Measurements from ENCODE around the gene STK32C. TPM values are rescaled to one million over a fixed set of nuclear protein-coding genes. Genes with fewer than 3 reads are reported as not detected.
A peak's percentile ranks its signal among the peaks of the same experiment; 100 is the strongest.
"Not testable (repeated sequence)": the region's sequence is repeated elsewhere in the genome, so short reads cannot be mapped to it uniquely, and the experiment has no call there.

STK32C gene
- total and polyA plus RNA-seq, 2 donors (not counting 1 experiment from before 2014, with no cell fraction given) = 9.9 to 16.8 TPM

GRCh38 chr10:132297526-132297925 is 10.2 kb downstream of the STK32C start:
- Histone ChIP-seq H3K4me1 (ENCODE audit: control insufficient read depth in 2 of 2, insufficient read depth in 2 of 2, low read length in 2 of 2) (peaks cover 7 to 9% of the 10 kb centered on the region in 2 donors), H3K27me3 (replicated peaks in 1 of 4; ENCODE audit: control extremely low read depth in 1 of 4, control insufficient read depth in 3 of 4, insufficient read depth in 4 of 4, low read length in 3 of 4) (peaks cover 0 to 14% (median 1%) of the 10 kb centered on the region in 4 experiments), H3K9me3 (ENCODE audit: control extremely low read depth in 1 of 3, control insufficient read depth in 2 of 3, insufficient read depth in 1 of 3, low read length in 2 of 3) (peaks cover 0 to 13% (median 0%) of the 10 kb centered on the region in 3 donors), H3K36me3 (replicated peaks in 1 of 2; ENCODE audit: control extremely low read depth in 1 of 2, control insufficient read depth in 1 of 2, extremely low read depth in 1 of 2, insufficient read depth in 2 of 2, low read length in 1 of 2) (no peaks in the 10 kb centered on the region), H3K79me2 (ENCODE audit: control insufficient read depth, insufficient read depth, low read length) (no peaks in the 10 kb centered on the region), H3K27ac (ENCODE audit: low read length in 2 of 2) (no peak overlapping the region), H3K9ac (ENCODE audit: low read length) (no peak overlapping the region), H3K4me2 (replicated peaks; ENCODE audit: low read depth, low read length, poor library complexity, severe bottlenecking) (peak overlapping the region; percentile 4), H2AFZ (ENCODE audit: insufficient read depth, low read depth, low read length, poor library complexity, severe bottlenecking) (no peak overlapping the region), H4K20me1 (ENCODE audit: control insufficient read depth, insufficient read depth, low read length, poor library complexity, severe bottlenecking) (no peaks in the 10 kb centered on the region), H3K4me3 (ENCODE audit: control extremely low read depth in 1 of 5, extremely low read depth in 1 of 5, insufficient read depth in 1 of 5, low read depth in 2 of 5, low read length in 4 of 5) (no peak overlapping the region)
- ChIA-PET POLR2A (no interaction called here), CTCF (no interaction called here)
- Mint-ChIP-seq H3K27me3 (peaks cover 18% of the 10 kb centered on the region), H3K27ac (no peak overlapping the region), H3K4me1 (peaks cover 6% of the 10 kb centered on the region), H3K9me3 (ENCODE audit: insufficient read depth) (no peaks in the 10 kb centered on the region), H3K4me3 (no peak overlapping the region)
- DNase-seq (no peak), ATAC-seq (ENCODE audit: low read depth) (peak; percentile 17)
- TF ChIP-seq CTCF (IDR thresholded peaks at IDR 0.05) (no peak), EZH2 (IDR thresholded peaks at IDR 0.05; ENCODE audit: borderline replicate concordance, insufficient read depth, low read depth, low read length, poor library complexity, severe bottlenecking) (no peak)
- WGBS (ENCODE audit: insufficient coverage) = 3% methylated on average over 9 of the region's 9 CpGs
- intact Hi-C loops (cut with micrococcal nuclease) = no loop called here

GRCh38 chr10:132296666-132297443 is 10.9 kb downstream of the STK32C start:
- Histone ChIP-seq H3K4me3 (ENCODE audit: control extremely low read depth in 1 of 5, extremely low read depth in 1 of 5, insufficient read depth in 1 of 5, low read depth in 2 of 5, low read length in 4 of 5) (no peak overlapping the region), H3K9ac (ENCODE audit: low read length) (no peak overlapping the region), H3K27me3 (replicated peaks in 1 of 4; ENCODE audit: control extremely low read depth in 1 of 4, control insufficient read depth in 3 of 4, insufficient read depth in 4 of 4, low read length in 3 of 4) (peaks cover 0 to 14% (median 1%) of the 10 kb centered on the region in 4 experiments), H3K79me2 (ENCODE audit: control insufficient read depth, insufficient read depth, low read length) (no peaks in the 10 kb centered on the region), H3K9me3 (ENCODE audit: control extremely low read depth in 1 of 3, control insufficient read depth in 2 of 3, insufficient read depth in 1 of 3, low read length in 2 of 3) (peaks cover 0 to 13% (median 0%) of the 10 kb centered on the region in 3 donors), H3K4me1 (ENCODE audit: control insufficient read depth in 2 of 2, insufficient read depth in 2 of 2, low read length in 2 of 2) (peaks cover 7 to 9% of the 10 kb centered on the region in 2 donors), H3K27ac (ENCODE audit: low read length in 2 of 2) (no peak overlapping the region), H3K4me2 (replicated peaks; ENCODE audit: low read depth, low read length, poor library complexity, severe bottlenecking) (peak overlapping the region; percentile 4), H4K20me1 (ENCODE audit: control insufficient read depth, insufficient read depth, low read length, poor library complexity, severe bottlenecking) (no peaks in the 10 kb centered on the region), H3K36me3 (replicated peaks in 1 of 2; ENCODE audit: control extremely low read depth in 1 of 2, control insufficient read depth in 1 of 2, extremely low read depth in 1 of 2, insufficient read depth in 2 of 2, low read length in 1 of 2) (no peaks in the 10 kb centered on the region), H2AFZ (ENCODE audit: insufficient read depth, low read depth, low read length, poor library complexity, severe bottlenecking) (no peak overlapping the region)
- ChIA-PET CTCF (no interaction called here), POLR2A (no interaction called here)
- ATAC-seq (ENCODE audit: low read depth) (no peak), DNase-seq (no peak)
- Mint-ChIP-seq H3K27me3 (peaks cover 18% of the 10 kb centered on the region), H3K4me3 (no peak overlapping the region), H3K4me1 (peaks cover 6% of the 10 kb centered on the region), H3K27ac (no peak overlapping the region), H3K9me3 (ENCODE audit: insufficient read depth) (no peaks in the 10 kb centered on the region)
- WGBS (ENCODE audit: insufficient coverage) = 56% methylated on average over 25 of the region's 28 CpGs
- intact Hi-C loops (cut with micrococcal nuclease) = no loop called here
- TF ChIP-seq EZH2 (IDR thresholded peaks at IDR 0.05; ENCODE audit: borderline replicate concordance, insufficient read depth, low read depth, low read length, poor library complexity, severe bottlenecking) (no peak), CTCF (IDR thresholded peaks at IDR 0.05) (no peak)

- CTCF ChIA-PET; H4K20me1 ChIP-seq (ENCODE audit: control insufficient read depth, insufficient read depth, low read length, poor library complexity, severe bottlenecking); H3K27ac Mint-ChIP-seq; POLR2A ChIA-PET; H3K4me2 ChIP-seq (replicated peaks; ENCODE audit: low read depth, low read length, poor library complexity, severe bottlenecking); H3K36me3 ChIP-seq (replicated peaks in 1 of 2; ENCODE audit: control extremely low read depth in 1 of 2, control insufficient read depth in 1 of 2, extremely low read depth in 1 of 2, insufficient read depth in 2 of 2, low read length in 1 of 2); H3K4me3 Mint-ChIP-seq; H3K4me3 ChIP-seq (ENCODE audit: control extremely low read depth in 1 of 5, extremely low read depth in 1 of 5, insufficient read depth in 1 of 5, low read depth in 2 of 5, low read length in 4 of 5); H2AFZ ChIP-seq (ENCODE audit: insufficient read depth, low read depth, low read length, poor library complexity, severe bottlenecking); H3K9me3 Mint-ChIP-seq (ENCODE audit: insufficient read depth); H3K4me1 ChIP-seq (ENCODE audit: control insufficient read depth in 2 of 2, insufficient read depth in 2 of 2, low read length in 2 of 2); H3K4me1 Mint-ChIP-seq; H3K9ac ChIP-seq (ENCODE audit: low read length); DNase-seq; intact Hi-C loops (cut with micrococcal nuclease); ATAC-seq (ENCODE audit: low read depth); H3K27ac ChIP-seq (ENCODE audit: low read length in 2 of 2); H3K79me2 ChIP-seq (ENCODE audit: control insufficient read depth, insufficient read depth, low read length): not testable (repeated sequence)
- H3K9me3 ChIP-seq (ENCODE audit: control extremely low read depth in 1 of 3, control insufficient read depth in 2 of 3, insufficient read depth in 1 of 3, low read length in 2 of 3) = peaks cover 0 to 13% (median 0%) of the 10 kb centered on the region in 3 donors
- peaks cover 0 to 14% (median 1%) of the 10 kb centered on the region in 4 experiments for H3K27me3 ChIP-seq (replicated peaks in 1 of 4; ENCODE audit: control extremely low read depth in 1 of 4, control insufficient read depth in 3 of 4, insufficient read depth in 4 of 4, low read length in 3 of 4)
- 93% methylated on average over 20 of the region's 23 CpGs for whole genome bisulfite sequencing (ENCODE audit: insufficient coverage)
- peaks cover 18% of the 10 kb centered on the region for H3K27me3 Mint-ChIP-seq
These were observed 12.3 kb downstream of the STK32C start for GRCh38 chr10:132295481-132295880.

Data from B cell (primary cell).